ENCODE data around the gene INMT. TPM values are rescaled to one million over a fixed set of nuclear protein-coding genes. Genes with fewer than 3 reads are reported as not detected.
A peak's percentile ranks its signal among the peaks of the same experiment; 100 is the strongest.
"Not testable (repeated sequence)": the region's sequence is repeated elsewhere in the genome, so short reads cannot be mapped to it uniquely, and the experiment has no call there.

INMT gene
- total and polyA plus RNA-seq, 9 donors, result 6.4 to 18.3 (median 11.6) TPM

- Histone ChIP-seq H3K4me1 (ENCODE audit: control insufficient read depth, insufficient read depth, low read length) (peaks cover 13% of the 10 kb centered on the region), H3K36me3 (ENCODE audit: control insufficient read depth, insufficient read depth, low read length) (no peaks in the 10 kb centered on the region), H3K27ac (ENCODE audit: low read length) (no peak overlapping the region), H3K9me3 (replicated peaks; ENCODE audit: control insufficient read depth, low read depth, low read length) (no peaks in the 10 kb centered on the region), H3K4me3 (ENCODE audit: low read length) (no peak overlapping the region), H3K27me3 (ENCODE audit: control insufficient read depth, insufficient read depth, low read length) (no peaks in the 10 kb centered on the region)
- WGBS (ENCODE audit: insufficient coverage), result 78% methylated on average over 1 of the region's 3 CpGs
- peak; percentile 15 for DNase-seq
These were observed 43.0 kb upstream of the INMT start for GRCh38 chr7:30708983-30709382.

GRCh38 chr7:30709549-30709948, 42.4 kb upstream of the INMT start:
- Histone ChIP-seq H3K27me3 (ENCODE audit: control insufficient read depth, insufficient read depth, low read length) (no peaks in the 10 kb centered on the region), H3K36me3 (ENCODE audit: control insufficient read depth, insufficient read depth, low read length) (no peaks in the 10 kb centered on the region), H3K27ac (ENCODE audit: low read length) (no peak overlapping the region), H3K4me3 (ENCODE audit: low read length) (no peak overlapping the region), H3K9me3 (replicated peaks; ENCODE audit: control insufficient read depth, low read depth, low read length) (no peaks in the 10 kb centered on the region), H3K4me1 (ENCODE audit: control insufficient read depth, insufficient read depth, low read length) (peaks cover 13% of the 10 kb centered on the region)
- DNase-seq, result no peak
- WGBS (ENCODE audit: insufficient coverage), result 40% methylated on average over 1 of the region's 6 CpGs

DNA sequence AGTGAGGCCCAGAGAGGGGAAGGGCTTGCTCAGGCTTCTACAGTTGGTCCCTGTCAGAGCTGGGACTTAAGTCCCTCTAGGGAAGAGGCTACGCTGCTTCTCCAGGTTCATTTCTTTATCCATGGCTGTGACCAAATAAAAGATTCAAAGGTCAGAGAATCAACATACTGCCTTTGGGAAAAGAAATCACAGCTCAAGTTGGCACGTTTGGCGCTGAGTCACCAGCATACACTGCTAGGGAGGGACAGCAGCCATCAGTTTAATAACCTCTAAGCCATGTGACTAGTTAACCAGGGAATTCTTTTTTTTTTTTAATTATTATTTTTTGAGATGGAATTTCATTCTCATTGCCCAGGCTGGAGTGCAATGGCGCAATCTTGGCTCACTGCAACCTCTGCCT, 41.3 kb upstream of the INMT start:
- H3K36me3 ChIP-seq (ENCODE audit: control insufficient read depth, insufficient read depth, low read length), result no peaks in the 10 kb centered on the region
- H3K27me3 ChIP-seq (ENCODE audit: control insufficient read depth, insufficient read depth, low read length), result no peaks in the 10 kb centered on the region
- DNase-seq, result no peak
- no peak overlapping the region for H3K27ac ChIP-seq (ENCODE audit: low read length)
- no peaks in the 10 kb centered on the region for H3K9me3 ChIP-seq (replicated peaks; ENCODE audit: control insufficient read depth, low read depth, low read length)
- 75% methylated on average over 2 of the region's 4 CpGs for WGBS (ENCODE audit: insufficient coverage)
- peaks cover 13% of the 10 kb centered on the region for H3K4me1 ChIP-seq (ENCODE audit: control insufficient read depth, insufficient read depth, low read length)
- no peak overlapping the region for H3K4me3 ChIP-seq (ENCODE audit: low read length)

- DNase-seq, result no peak
- no peak overlapping the region for H3K27ac ChIP-seq (ENCODE audit: low read length)
- H3K9me3 ChIP-seq (replicated peaks; ENCODE audit: control insufficient read depth, low read depth, low read length), result peaks cover 5% of the 10 kb centered on the region
- H3K36me3 ChIP-seq (ENCODE audit: control insufficient read depth, insufficient read depth, low read length), result no peaks in the 10 kb centered on the region
- peaks cover 2% of the 10 kb centered on the region for H3K4me1 ChIP-seq (ENCODE audit: control insufficient read depth, insufficient read depth, low read length)
- H3K27me3 ChIP-seq (ENCODE audit: control insufficient read depth, insufficient read depth, low read length), result peaks cover 3% of the 10 kb centered on the region
- 76% methylated on average over 2 of the region's 6 CpGs for WGBS (ENCODE audit: insufficient coverage)
- H3K4me3 ChIP-seq (ENCODE audit: low read length), result no peak overlapping the region
These were observed 38.5 kb upstream of the INMT start for GRCh38 chr7:30713392-30713791.

- H3K9me3 ChIP-seq (replicated peaks; ENCODE audit: control insufficient read depth, low read depth, low read length), result peaks cover 5% of the 10 kb centered on the region
- WGBS (ENCODE audit: insufficient coverage), result no CpG with 5 or more reads among the region's 1 CpG
- no peak overlapping the region for H3K4me3 ChIP-seq (ENCODE audit: low read length)
- no peaks in the 10 kb centered on the region for H3K4me1 ChIP-seq (ENCODE audit: control insufficient read depth, insufficient read depth, low read length)
- peaks cover 3% of the 10 kb centered on the region for H3K27me3 ChIP-seq (ENCODE audit: control insufficient read depth, insufficient read depth, low read length)
- H3K27ac ChIP-seq (ENCODE audit: low read length), result no peak overlapping the region
- no peak for DNase-seq
- H3K36me3 ChIP-seq (ENCODE audit: control insufficient read depth, insufficient read depth, low read length), result no peaks in the 10 kb centered on the region
These were observed 37.8 kb upstream of the INMT start for GRCh38 chr7:30714129-30714528.

GRCh38 chr7:30717181-30717580, 34.8 kb upstream of the INMT start:
- peaks cover 5% of the 10 kb centered on the region for H3K9me3 ChIP-seq (replicated peaks; ENCODE audit: control insufficient read depth, low read depth, low read length)
- no peak for DNase-seq
- H3K4me3 ChIP-seq (ENCODE audit: low read length), result no peak overlapping the region
- H3K27ac ChIP-seq (ENCODE audit: low read length), result no peak overlapping the region
- no peaks in the 10 kb centered on the region for H3K36me3 ChIP-seq (ENCODE audit: control insufficient read depth, insufficient read depth, low read length)
- no peaks in the 10 kb centered on the region for H3K4me1 ChIP-seq (ENCODE audit: control insufficient read depth, insufficient read depth, low read length)
- 47% methylated on average over 2 of the region's 2 CpGs for WGBS (ENCODE audit: insufficient coverage)
- peaks cover 7% of the 10 kb centered on the region for H3K27me3 ChIP-seq (ENCODE audit: control insufficient read depth, insufficient read depth, low read length)

DNA sequence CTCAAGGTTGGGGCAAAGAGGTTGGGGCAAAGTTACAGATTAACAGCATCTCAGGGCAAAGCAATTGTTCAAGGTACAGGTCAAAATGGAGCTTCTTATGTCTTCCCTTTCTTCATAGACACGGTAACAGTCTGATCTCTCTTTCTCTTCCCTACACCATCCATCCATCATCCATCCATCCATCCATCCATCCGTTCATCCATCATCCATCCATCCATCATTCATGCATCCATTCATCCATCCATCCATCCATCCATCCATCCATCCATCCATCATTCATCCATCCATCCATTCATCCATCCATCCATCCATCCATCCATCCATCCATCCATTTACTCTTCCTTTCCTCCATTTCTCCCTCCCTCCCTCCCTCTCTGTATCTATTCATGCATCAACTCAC, 32.5 kb upstream of the INMT start:
- peaks cover 16% of the 10 kb centered on the region for H3K27me3 ChIP-seq (ENCODE audit: control insufficient read depth, insufficient read depth, low read length)
- DNase-seq; H3K9me3 ChIP-seq (replicated peaks; ENCODE audit: control insufficient read depth, low read depth, low read length); H3K36me3 ChIP-seq (ENCODE audit: control insufficient read depth, insufficient read depth, low read length); H3K4me3 ChIP-seq (ENCODE audit: low read length); H3K4me1 ChIP-seq (ENCODE audit: control insufficient read depth, insufficient read depth, low read length); H3K27ac ChIP-seq (ENCODE audit: low read length): not testable (repeated sequence)
- 85% methylated on average over 2 of the region's 2 CpGs for WGBS (ENCODE audit: insufficient coverage)

DNA sequence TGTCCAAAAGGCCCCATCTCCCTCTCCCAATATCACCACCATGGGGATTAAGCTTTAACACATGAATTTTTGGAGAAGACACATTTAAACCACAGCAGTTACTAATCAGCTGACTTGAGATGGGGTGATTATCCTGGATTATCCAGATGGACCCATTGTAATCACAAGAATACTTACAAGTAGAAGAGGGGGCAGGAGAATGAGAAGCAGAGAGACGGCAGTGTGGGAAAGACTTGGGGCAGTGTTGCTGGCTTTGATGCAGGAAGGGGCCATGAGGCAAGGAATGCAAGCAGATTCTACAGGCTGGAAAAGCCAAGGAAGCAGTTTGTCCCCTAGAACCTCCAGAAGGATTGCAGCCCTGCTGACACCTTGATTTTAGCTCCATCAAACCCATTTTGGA, 30.7 kb upstream of the INMT start:
- Histone ChIP-seq H3K4me3 (ENCODE audit: low read length) (no peak overlapping the region), H3K27ac (ENCODE audit: low read length) (no peak overlapping the region), H3K4me1 (ENCODE audit: control insufficient read depth, insufficient read depth, low read length) (no peaks in the 10 kb centered on the region), H3K9me3 (replicated peaks; ENCODE audit: control insufficient read depth, low read depth, low read length) (peaks cover 5% of the 10 kb centered on the region), H3K27me3 (ENCODE audit: control insufficient read depth, insufficient read depth, low read length) (peaks cover 18% of the 10 kb centered on the region), H3K36me3 (ENCODE audit: control insufficient read depth, insufficient read depth, low read length) (no peaks in the 10 kb centered on the region)
- no peak for DNase-seq
- WGBS (ENCODE audit: insufficient coverage), result 67% methylated on average over 1 of the region's 1 CpG

- H3K27me3 ChIP-seq (ENCODE audit: control insufficient read depth, insufficient read depth, low read length), result peaks cover 17% of the 10 kb centered on the region
- H3K4me3 ChIP-seq (ENCODE audit: low read length), result no peak overlapping the region
- H3K27ac ChIP-seq (ENCODE audit: low read length), result no peak overlapping the region
- DNase-seq, result no peak
- no peaks in the 10 kb centered on the region for H3K4me1 ChIP-seq (ENCODE audit: control insufficient read depth, insufficient read depth, low read length)
- no peaks in the 10 kb centered on the region for H3K36me3 ChIP-seq (ENCODE audit: control insufficient read depth, insufficient read depth, low read length)
- no CpG with 5 or more reads among the region's 2 CpGs for WGBS (ENCODE audit: insufficient coverage)
- peaks cover 5% of the 10 kb centered on the region for H3K9me3 ChIP-seq (replicated peaks; ENCODE audit: control insufficient read depth, low read depth, low read length)
These were observed 29.7 kb upstream of the INMT start for GRCh38 chr7:30722187-30722586.

DNA sequence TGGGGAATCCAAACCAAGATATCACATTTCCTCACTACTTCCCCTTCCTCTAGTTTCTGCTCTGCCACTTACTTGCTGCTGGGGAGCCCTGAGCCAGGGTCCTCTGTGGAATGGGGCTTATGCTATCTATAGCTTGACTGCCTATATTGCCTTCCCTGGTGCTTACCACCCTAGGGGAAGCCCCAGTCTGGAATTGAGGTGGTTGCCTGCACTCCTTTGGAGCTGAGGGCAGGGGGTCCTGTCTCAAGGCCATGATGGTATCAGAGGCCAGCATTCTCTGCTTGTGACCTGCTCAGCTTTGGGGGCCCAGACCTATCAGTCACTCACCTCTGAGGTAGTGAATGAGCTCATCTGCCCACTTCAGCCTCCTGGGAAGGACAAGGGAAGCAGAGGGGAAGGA, 29.3 kb upstream of the INMT start:
- no peak overlapping the region for H3K27ac ChIP-seq (ENCODE audit: low read length)
- no peak for DNase-seq
- H3K4me1 ChIP-seq (ENCODE audit: control insufficient read depth, insufficient read depth, low read length), result no peaks in the 10 kb centered on the region
- H3K36me3 ChIP-seq (ENCODE audit: control insufficient read depth, insufficient read depth, low read length), result no peaks in the 10 kb centered on the region
- H3K9me3 ChIP-seq (replicated peaks; ENCODE audit: control insufficient read depth, low read depth, low read length), result peaks cover 3% of the 10 kb centered on the region
- H3K4me3 ChIP-seq (ENCODE audit: low read length), result no peak overlapping the region
- H3K27me3 ChIP-seq (ENCODE audit: control insufficient read depth, insufficient read depth, low read length), result peaks cover 17% of the 10 kb centered on the region

GRCh38 chr7:30723776-30724175, 28.2 kb upstream of the INMT start:
- Histone ChIP-seq H3K27ac (ENCODE audit: low read length) (no peak overlapping the region), H3K36me3 (ENCODE audit: control insufficient read depth, insufficient read depth, low read length) (no peaks in the 10 kb centered on the region), H3K4me1 (ENCODE audit: control insufficient read depth, insufficient read depth, low read length) (no peaks in the 10 kb centered on the region), H3K9me3 (replicated peaks; ENCODE audit: control insufficient read depth, low read depth, low read length) (no peaks in the 10 kb centered on the region), H3K4me3 (ENCODE audit: low read length) (no peak overlapping the region), H3K27me3 (ENCODE audit: control insufficient read depth, insufficient read depth, low read length) (peaks cover 17% of the 10 kb centered on the region)
- 63% methylated on average over 1 of the region's 4 CpGs for WGBS (ENCODE audit: insufficient coverage)
- DNase-seq, result no peak

Measured in muscle of leg (tissue), 11 donors.